A549 treated with AZD9567 at 1 μM for 4 hours (cell line): ENCODE data around the gene PVRIG. TPM values are rescaled to one million over a fixed set of nuclear protein-coding genes. Genes with fewer than 3 reads are reported as not detected.

Source experiments
- total RNA-seq: library from RNA; stranded (reverse); fragments of 200-300 nt; extraction: Qiagen RNA extraction; gene quantifications from 5 replicates; pipeline ENCODE4 v1.2.3, GENCODE V29; 2022; ENCODE audit not compliant: insufficient read depth

PVRIG gene
- total RNA-seq = 0.05 TPM in 1 of 5 replicates, not detected in the others

DNA sequence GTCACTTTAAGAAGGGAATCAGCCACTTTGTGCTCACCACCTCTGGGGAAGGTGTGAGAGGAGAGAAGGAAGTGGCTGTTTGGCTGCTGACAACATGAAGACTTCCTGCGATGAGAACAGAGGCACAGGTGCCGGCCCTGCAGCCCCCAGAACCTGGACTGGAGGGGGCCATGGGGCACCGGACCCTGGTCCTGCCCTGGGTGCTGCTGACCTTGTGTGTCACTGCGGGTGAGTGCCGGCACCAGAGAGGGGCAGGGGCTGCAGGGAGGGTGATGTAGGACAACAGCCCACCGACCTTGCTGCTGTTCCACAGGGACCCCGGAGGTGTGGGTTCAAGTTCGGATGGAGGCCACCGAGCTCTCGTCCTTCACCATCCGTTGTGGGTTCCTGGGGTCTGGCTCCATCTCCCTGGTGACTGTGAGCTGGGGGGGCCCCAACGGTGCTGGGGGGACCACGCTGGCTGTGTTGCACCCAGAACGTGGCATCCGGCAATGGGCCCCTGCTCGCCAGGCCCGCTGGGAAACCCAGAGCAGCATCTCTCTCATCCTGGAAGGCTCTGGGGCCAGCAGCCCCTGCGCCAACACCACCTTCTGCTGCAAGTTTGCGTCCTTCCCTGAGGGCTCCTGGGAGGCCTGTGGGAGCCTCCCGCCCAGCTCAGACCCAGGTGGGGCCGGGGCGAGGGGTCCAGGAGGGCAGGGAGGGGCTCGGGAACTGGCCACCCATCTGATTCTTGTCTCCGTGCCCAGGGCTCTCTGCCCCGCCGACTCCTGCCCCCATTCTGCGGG lies at the start of gene PVRIG:
PVRIG (plus strand) TSS at position 149 of the 785 bp plus-strand sequence; CDS start at position 171, 22 bp downstream.

DNA sequence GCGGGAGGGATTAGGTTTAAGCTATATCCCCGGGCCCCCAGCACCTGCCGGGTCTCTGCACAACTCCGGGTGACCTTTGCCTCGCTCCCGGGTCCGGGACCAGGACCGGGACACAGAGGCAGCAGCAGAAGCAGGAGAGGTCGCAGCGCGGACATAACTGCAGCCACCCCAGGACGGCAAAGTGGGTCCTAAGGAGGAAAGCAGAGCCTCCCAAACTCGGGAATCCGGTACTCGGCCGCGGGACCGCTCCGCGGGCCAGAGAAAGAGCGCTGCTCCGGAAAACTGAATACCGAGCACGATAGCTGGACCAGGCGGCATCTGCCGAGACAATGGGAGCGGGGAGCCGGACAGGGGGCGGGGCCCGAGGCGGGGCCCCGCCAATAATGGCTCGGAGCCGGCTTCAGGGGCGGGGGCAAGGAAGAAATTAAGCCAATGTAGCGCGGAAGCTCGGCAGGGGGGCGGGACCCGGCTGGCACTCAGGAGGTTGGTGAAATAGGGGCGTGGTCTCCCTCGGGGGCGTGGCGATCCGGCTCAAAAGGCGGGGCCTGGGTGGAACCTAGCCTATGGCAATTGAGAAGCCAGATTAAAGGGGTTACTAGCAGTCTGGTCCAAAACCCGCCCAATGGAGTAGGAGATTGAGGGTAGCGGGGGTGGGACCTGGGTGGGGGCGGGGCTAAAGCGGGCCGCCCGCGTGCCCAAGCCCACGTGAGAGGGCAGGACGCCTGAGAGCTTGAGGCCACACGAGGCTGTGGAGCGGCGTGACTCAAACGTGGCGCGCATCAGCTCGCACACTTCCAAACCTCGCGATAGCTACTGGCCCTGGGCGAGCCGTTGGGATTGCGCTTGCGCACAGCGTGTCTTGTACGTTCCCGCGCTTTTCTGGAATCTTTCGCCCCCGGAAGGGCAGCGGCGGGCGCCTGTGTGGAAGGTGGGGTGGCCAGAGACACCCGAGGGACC lies 42.4 kb upstream of the PVRIG start, which contains the start of the genes GPC2 and STAG3:
GPC2 (minus strand) TSS at position 337 of the 957 bp plus-strand sequence; CDS start at position 155, 182 bp downstream.
STAG3 (plus strand) TSS at position 874 of the 957 bp plus-strand sequence. CDS start 2,639 bp downstream, outside the sequence.

Other genes with a start within 250 kb of the PVRIG start
- gene AZGP1, start 243.9 kb upstream of the PVRIG start, total RNA-seq = 0.13 TPM in 1 of 5 replicates, not detected in the others
- 7.8 to 11.5 TPM (median 10.7 TPM) in 5 replicates for gene ZKSCAN1, start 204.4 kb upstream of the PVRIG start, total RNA-seq
- 10.7 to 14.3 TPM (median 11.3 TPM) in 5 replicates for gene ZSCAN21, start 170.2 kb upstream of the PVRIG start, total RNA-seq
- gene ZNF3, start 138.2 kb upstream of the PVRIG start, total RNA-seq = 16.9 to 20.0 TPM (median 19.1 TPM) in 5 replicates
- gene COPS6, start 131.0 kb upstream of the PVRIG start, total RNA-seq = 166 to 186 TPM (median 175 TPM) in 5 replicates
- 219 to 248 TPM (median 243 TPM) in 5 replicates for gene MCM7, start 118.6 kb upstream of the PVRIG start, total RNA-seq
- 12.9 to 15.7 TPM (median 13.6 TPM) in 5 replicates for gene AP4M1, start 118.3 kb upstream of the PVRIG start, total RNA-seq
- 62.7 to 70.1 TPM (median 67.4 TPM) in 5 replicates for gene TAF6, start 100.6 kb upstream of the PVRIG start, total RNA-seq
- gene CNPY4, start 100.3 kb upstream of the PVRIG start, total RNA-seq = 4.6 to 11.7 TPM (median 10.5 TPM) in 5 replicates
- 2.7 to 3.8 TPM (median 3.4 TPM) in 4 of 5 replicates, not detected in the other for gene MBLAC1, start 93.0 kb upstream of the PVRIG start, total RNA-seq
- 165 to 192 TPM (median 185 TPM) in 5 replicates for gene LAMTOR4, start 71.0 kb upstream of the PVRIG start, total RNA-seq
- 12.4 to 16.8 TPM (median 16.1 TPM) in 5 replicates for gene TRAPPC14, start 61.2 kb upstream of the PVRIG start, total RNA-seq
- 0.03 to 0.08 TPM (median 0.06 TPM) in 4 of 5 replicates, not detected in the other for gene GAL3ST4, start 51.3 kb upstream of the PVRIG start, total RNA-seq
- 0.75 to 1.4 TPM (median 1.3 TPM) in 4 of 5 replicates, not detected in the other for gene GPC2, start 42.6 kb upstream of the PVRIG start, total RNA-seq
- 0.18 to 0.28 TPM (median 0.27 TPM) in 4 of 5 replicates, not detected in the other for gene STAG3, start 42.0 kb upstream of the PVRIG start, total RNA-seq
- 0.03 TPM in 1 of 5 replicates, not detected in the others for gene SPDYE3, start 87.8 kb downstream of the PVRIG start, total RNA-seq
- gene PILRB, start 138.2 kb downstream of the PVRIG start, total RNA-seq = 14.7 to 39.2 TPM (median 38.3 TPM) in 5 replicates
- 5.5 to 7.7 TPM (median 5.7 TPM) in 5 replicates for gene PILRA, start 153.5 kb downstream of the PVRIG start, total RNA-seq
- 1.4 to 1.7 TPM (median 1.6 TPM) in 5 replicates for gene ZCWPW1, start 208.8 kb downstream of the PVRIG start, total RNA-seq
- 39.0 to 53.8 TPM (median 48.9 TPM) in 5 replicates for gene MEPCE, start 209.9 kb downstream of the PVRIG start, total RNA-seq
- gene PPP1R35, start 216.5 kb downstream of the PVRIG start, total RNA-seq = 31.2 to 50.6 TPM (median 47.8 TPM) in 5 replicates
- 0.71 to 1.2 TPM (median 0.93 TPM) in 4 of 5 replicates, not detected in the other for gene SPACDR, start 244.3 kb downstream of the PVRIG start, total RNA-seq